HG02763 (cell line): Measurements from ENCODE around the gene DSTN.

Source experiments
- ATAC-seq: cut with Tn5 transposase; IDR thresholded peaks from one replicate; pipeline ENCODE4 v1.9.1; 2021; ENCODE audit warnings: mild to moderate bottlenecking, moderate library complexity; ENCODE audit not compliant: unreplicated experiment

Gene DSTN

DNA sequence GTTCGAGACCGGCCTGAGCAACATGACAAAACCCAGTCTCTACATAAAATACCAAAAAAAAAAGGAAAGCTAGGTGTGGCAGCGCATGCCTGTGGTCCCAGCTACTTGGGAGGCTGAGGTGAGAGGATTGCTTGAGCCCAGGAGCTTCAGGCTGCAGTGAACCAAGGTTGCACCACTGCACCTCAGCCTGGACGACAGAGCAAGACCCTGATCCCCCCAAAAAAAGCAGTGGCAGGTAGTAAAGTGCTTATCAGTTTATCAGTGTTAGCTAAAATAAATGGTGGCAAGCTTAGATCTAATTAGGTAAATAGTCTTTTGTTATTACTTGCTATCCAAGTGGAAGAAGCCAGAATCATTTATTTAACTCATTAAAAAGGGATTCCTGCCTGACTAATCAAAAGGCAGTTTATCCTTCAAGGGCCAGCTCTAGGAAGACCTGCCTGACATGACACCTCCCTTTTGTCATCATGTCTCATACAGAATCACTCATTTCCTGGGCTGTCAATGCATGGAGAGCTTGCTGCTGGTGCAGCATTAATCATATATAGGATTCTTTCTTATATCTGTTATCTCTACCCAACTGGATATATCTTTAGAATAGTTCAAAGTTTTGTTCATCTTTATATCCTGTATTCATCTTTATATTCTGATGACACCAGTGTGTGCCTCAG, 9.6 kb downstream of the DSTN start:
- no peak for ATAC-seq

DNA sequence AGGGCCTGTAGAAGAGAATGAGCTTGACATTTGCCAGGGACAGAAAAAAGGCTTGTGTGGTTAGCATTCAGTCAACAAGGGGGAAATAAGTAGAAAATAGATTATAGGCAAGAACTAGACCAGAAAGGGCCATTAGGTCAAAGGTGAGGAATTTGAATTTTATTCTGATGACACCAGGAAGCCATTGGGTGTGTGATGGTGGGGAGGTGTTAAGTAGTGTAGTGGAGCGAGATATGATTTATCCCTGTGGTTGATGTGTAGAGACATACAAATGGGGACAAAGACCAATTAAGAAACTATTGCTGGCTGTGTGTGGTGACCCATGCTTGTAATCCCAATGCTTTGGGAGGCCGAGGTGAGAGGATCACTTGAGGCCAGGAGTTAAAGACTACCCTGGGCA, 11.0 kb downstream of the DSTN start:
- ATAC-seq, result no peak

DNA sequence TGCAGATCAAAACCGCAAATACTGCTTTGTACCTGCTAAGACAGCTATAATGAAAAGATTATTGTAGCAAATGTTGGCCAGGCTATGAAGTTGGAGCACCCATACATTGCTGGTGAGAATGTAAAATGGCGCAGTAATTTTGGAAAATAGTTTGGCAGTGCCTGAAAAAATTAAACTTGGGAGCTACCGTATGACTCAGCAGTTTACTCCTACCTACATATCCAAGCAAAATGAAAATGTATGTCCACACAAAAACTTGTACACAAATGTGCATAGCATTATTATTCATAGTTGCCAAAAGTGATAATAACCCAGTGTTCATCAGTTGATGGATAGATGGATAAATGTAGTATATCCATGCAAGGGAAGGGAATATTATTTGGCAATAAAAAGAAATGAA, 13.3 kb downstream of the DSTN start:
- no peak for ATAC-seq

DNA sequence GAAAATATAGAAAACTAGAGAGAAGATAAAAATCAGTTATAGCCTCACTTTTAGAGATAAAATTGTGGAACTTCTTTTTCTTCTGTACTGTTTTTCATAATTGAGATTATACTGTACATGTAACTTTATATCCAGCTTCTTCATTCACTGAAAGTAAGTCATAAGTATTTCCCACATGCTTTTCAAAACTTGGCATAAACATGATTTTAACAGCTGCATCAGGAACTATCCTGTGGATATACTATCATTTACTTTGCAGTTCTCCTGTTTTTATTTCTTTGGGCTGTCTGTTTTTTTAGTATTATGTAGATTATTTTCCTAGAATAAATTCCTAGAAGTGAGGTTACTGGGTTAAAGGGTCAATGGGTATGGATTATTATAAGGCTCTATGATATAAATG, 14.8 kb downstream of the DSTN start:
- ATAC-seq, result no peak

DNA sequence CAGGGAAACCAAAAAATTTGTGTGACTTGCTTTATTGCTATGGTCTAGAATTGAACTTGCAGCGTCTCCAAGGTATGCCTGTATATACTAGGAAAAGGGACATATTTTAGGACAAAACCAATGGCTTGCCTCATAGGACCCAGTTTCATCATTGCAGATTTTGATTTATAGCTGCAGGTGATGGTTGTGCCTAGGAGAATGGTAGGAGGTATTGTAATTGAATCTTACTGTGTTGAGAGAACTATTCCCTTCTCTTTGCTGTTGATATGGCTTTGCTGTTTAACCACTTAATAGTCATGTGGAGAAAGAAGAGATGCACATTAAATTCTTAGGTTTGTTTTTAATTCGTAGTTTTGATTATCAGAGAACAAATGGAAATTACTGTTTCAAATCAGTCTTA, 16.4 kb downstream of the DSTN start:
- no peak for ATAC-seq

DNA sequence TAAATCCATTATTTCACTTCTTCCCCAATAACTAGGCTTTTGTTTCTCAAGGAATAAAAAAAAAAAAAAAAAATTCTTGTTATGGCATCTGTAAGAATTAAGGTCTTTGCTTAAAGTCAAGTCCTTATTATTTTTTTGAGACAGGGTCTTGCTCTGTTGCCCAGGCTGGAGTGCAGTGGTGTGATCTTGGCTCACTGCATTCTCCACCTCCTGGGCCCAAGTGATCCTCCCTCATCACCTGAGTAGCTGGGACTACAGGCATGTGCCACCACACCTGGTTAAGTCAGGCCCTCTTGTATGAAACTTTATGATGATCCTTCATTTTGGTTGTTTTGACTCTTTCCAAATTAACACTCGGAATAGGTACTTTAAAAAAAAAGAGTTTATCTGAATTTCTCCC, 17.3 kb downstream of the DSTN start:
- ATAC-seq, result no peak

DNA sequence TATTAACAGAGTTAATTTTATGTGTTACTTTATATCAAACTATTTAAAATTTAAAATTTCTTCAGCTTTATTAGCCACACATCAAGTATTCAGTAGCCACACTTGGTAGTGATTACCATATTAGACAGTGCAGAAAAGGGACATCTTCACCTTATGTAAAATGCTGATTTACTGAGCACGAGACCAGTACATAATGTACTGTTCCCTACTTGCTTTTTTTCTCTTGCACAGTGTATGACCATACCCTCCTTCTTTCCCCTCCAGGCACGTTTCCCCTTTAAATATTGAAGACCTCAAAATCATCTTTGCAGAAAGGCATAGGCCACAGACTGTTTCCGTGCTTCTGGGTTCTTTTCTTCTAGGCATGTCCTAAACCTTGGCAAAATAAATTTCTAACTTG, 17.9 kb downstream of the DSTN start:
- ATAC-seq, result no peak

DNA sequence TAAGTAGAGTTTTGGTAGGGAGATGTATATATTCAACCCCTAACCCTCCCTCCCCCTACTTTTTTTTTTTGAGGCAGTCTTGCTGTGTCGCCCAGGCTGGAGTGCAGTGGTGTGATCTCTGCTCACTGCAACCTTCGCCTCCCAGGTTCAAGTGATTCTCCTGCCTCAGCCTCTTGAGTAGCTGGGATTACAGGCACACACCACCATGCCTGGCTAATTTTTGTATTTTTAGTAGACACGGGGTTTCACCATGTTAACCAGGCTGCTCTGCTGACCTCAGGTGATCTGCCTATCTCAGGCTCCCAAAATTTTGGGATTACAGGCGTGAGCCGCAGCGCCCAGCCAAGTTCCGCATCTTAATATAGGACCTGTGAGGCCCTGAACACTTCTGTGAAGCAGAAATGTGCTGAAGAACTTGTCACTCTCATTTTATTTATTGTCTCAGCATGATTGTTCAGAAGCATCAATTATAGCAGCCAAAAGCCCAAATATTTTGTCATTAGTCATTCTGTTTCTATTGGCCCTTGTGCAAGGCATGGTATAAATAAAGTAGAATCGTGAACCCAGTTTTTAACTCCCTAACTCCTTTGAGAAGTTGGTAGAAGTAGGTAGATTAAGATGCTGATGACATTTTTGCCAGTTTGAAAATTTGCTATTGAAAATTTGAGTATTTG, 19.4 kb downstream of the DSTN start:
- no peak for ATAC-seq

DNA sequence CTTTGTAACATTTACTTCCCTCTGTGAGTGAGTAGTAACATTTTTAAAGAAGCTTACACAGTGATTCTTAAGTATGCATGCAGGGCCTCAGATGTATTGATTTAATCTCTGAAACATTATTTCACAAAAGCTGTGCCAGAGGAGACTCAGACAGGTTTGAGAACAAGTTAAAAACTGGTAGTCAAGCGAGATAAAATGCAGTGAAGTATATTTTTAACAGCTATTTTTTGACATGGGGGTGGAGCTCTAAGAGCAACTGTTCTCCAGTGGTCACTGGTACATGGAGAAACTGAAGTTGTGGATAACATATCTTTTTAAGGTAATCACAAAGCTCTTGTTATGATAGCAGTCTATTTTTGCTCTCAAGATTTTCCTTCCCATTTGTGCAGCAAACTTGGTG, 20.4 kb downstream of the DSTN start:
- ATAC-seq, result no peak

DNA sequence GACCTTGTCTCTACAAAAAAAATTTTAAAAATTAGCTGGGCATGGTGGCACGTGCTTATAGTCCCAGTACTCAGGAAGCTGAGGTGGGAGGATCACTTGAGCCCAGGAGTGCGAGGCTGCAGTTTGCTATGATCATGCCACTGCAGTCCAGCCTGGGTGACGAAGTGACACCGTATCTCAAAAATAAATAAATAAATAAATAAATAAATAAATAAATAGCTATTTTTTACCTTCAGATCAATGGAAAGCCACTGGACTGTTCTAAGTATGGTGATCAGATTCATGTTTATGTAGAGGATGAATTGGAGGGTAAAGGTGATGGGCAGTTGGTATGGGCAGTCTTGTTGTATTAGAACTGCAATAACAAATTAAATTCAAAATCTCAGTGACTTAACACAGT, 24.0 kb downstream of the DSTN start:
- no peak for ATAC-seq

DNA sequence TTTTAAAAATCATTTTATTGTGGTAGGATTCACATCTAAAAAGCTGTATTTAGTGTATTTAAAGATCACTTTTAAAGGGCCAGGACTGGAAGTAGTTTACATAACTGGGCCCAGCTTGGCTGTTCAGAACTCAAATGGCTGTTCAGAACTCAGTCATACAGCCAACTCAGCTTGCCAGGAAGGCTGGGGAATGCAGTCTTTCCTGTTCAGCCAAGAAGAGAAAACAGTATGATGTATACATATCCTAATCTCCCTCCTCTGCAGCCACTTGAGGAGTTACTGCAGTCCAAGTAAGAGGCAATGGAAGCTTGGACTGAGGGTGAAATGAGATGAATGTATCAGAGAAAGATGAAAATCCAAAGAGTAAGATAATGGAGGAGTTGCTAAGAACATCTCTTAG, 24.6 kb downstream of the DSTN start:
- no peak for ATAC-seq

DNA sequence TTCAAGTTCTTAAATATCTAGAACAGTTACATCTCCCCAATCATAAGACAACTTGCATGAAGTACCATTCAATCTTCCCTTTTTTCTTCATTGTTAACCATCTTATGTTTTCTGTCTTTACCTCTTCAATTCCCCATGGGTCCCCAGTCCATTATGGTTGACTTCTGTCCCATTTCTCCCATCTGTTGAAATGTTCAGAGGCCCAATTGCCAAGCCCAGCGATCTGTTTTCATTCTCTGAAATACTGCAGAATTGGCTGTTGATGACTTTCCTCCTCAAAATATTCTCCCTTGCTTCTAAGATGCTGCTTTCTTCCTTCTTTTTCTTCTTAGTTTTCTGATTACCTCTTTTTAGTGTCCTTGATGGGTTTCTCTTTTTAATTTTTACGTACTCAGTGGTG, 26.0 kb downstream of the DSTN start:
- ATAC-seq, result no peak

DNA sequence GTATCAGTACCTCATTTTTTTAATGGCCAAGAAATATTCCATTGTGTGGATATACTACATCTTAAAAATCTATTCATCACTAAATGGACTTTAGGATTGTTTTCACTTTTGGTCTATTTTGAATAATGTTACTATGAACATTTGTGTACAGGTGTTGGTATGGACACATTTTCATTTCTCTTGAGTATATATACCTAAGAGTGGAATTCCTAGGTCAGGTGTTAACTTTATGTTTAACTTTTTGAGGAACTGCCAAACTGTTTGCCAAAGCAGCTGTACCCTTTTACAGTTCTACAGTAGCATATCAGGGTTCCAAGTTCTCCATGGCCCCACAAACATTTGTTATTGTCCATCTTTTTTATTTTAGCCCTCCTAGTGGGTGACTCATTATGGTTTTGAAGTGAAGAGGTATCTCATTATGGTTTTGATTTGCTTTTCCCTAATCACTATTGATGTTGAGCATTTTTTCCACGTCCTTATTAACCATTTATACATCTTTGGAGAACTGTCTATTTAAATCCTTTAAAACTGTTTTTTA, 28.2 kb downstream of the DSTN start:
- ATAC-seq, result no peak

DNA sequence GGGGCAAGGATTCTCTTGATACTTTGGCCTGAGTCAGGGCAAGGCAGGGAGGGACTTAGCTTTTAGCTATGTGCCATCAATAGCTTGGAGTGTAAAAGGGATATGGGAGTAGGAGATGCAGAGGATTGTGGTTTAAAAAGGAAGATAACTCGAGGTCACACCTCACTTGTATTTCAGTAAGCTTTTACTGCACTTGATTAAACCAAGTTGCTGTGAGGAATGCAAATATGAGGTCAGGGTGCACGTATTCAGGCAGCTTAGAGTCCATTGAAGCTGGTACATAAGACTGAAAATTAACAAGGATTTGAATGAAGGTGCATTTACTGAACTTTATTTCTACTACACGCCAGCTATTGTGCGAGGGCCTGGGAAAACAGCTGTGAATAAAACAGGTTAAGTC, 32.1 kb downstream of the DSTN start:
- ATAC-seq, result no peak

DNA sequence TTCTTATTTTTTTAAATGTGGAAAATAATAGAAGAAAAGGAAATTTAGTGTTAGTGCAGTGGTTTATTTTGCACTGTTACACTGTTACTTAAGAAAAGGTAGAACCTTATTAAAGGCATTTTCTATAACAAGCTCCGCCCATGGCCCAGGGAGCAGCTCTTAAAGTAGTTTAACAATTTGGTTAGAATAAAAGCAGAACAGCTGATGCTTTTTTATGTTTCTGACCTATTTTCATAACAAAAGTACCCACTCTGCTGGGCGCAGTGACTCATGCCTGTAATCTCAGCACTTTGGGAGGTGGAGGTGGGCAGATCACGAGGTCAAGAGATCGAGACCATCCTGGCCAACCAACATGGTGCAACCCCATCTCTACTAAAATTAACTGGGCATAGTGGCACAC, 32.6 kb downstream of the DSTN start:
- ATAC-seq, result no peak

DNA sequence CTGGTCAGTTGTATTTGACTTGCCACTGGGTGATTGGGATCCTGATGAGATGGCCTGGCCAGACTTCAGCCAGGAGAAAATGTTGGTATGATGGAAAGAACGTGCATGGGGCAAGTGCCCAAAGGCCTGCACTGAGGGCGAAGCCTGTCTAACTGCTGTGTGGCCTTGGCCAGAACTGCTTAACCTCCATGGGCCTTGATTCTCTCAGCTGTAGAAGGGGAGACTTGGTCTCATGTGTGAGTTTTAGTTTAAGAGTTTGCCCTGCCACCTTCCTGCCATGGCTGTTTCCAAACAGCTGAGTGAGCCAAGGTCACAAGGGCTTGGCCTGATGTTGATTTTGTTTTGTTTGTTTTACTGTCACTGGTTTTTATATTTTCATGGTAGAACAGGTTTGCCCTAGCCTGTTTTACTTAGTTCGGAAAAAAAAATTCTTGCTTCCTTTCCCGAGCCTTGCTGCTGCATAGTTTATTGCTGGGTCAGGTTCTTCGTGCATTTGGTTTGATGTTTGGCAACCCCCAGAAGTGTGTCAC, 35.3 kb downstream of the DSTN start:
- no peak for ATAC-seq

DNA sequence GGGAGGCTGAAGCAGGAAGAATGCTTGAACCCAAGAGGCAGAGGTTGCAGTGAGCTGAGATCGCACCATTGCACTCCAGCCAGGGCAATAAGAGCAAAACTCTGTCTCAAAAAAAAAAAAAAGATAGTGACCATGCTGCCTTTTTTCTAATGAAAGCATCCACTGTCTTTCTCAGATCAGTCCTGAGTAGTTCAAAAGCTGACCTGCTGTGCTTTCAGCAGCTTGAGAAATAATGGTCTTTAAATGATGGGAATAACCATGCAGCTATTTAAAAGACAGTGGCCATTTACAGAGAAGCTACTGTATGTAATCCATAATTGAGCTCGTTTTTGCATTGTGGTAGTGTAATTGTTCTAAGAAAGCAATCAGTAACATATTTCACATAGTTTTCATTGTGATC, 36.1 kb downstream of the DSTN start:
- ATAC-seq, result no peak

DNA sequence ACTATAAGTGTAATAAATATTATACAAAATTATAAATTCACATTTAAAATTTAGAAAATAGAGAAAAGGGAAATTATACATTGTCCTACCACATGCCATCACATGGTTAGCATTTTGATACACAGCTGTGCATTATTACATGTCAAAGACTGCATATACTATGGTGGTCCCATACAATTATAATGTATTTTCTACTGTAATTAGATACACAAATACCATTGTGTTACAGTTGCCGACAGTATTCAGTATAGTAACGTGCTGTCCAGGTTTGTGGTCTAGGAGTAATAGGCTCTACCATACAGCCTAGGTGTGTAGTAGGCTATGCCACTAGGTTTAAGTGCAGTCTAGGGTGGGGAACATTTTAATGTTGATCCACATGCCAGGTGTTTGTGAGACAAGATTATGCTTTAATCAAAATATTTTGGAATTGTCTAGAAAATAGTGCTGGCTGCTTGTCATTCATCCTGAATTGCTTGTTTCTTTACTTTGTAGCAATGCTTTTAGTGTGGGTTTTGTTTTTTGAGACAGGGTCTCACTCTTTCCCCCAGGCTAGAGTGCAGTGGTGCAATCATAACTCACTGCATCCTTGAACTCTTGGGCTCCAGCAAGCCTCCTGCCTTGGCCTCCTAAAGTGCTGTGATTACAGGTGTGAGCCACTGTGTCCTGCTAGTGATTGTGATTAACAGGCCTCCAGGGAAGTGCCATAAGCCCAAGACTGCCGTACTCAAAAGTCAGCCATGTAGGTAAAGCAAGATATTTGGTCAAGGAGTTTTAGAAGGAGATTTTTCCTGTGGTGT, 39.0 kb downstream of the DSTN start:
- ATAC-seq, result no peak

DNA sequence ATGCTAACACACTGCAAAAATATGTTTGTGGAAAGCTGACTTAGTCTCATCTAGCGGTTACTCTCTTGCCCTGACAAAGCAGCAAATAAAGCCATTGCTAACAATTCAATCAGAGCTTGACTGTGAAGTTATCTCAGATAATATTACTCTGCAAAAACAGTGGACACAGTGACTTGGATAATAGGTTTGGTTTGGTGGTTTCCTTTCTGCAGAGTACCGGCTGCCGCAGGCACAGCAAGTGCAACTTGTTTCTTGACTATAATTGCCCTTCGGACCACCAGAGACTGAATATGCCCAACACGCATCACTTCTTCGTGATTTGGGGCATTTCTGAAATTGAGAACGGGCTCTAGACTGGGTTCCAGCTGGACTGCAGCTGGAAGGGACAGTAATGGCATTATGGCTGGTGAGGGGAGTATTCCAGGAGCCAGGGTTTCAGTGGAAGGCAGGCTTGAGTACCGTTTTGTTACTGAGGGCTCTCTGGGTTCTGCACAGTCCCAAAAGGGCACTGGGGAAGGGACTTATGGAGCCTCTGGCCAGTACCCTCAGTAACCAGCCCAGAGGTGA, 40.0 kb downstream of the DSTN start:
- ATAC-seq, result no peak

DNA sequence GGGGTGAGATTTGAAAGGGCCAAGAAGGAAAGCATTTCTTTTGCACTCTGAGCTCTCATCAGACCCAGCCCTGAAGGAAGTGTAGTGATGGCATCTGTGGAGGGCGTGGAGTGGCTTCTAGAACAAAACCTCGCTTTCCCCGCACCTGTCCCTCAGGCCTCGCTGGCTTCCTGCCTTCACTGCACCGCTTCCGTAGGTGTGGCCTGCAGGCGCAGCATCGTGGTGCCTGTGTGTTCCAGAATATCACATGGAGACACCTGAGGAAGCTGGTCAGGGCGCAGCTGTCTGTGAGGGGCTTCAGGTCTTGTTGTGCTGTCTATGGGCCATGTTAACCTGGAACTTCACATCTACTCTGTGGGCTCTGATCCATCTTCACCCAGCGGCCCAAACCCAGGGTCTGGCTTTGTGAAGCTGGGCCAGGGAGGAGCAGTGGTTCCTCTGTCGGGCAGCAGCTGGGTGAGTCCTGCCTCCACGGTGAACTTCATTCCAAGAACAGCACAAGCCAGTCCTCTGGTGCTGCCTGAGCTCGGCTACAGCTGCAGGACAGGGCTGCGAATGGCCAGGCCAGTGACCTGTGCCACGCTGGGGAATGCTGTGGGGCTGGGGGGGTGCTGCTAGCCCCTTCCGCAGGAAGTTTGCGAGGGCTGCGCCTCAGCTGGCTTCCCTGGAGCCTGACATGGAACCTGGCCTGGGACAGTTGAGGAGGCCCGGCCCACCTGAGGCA, 40.9 kb downstream of the DSTN start:
- ATAC-seq, result no peak

DNA sequence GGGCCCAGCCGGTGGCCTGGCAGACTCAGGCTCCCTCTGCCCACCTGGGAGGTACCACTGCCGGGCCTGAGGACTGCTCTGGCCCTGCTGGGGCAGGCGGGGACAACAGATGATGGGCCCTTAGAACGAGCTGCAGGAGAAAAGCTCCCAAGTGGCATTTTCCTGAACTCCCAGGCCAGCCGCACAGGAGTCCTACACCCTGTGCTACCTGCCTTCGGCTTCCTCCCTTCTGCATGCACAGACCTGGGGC, 41.3 kb downstream of the DSTN start:
- ATAC-seq, result no peak
